K562 (cell line): Measurements from ENCODE around the gene TMEM81. TPM values are rescaled to one million over a fixed set of nuclear protein-coding genes. Genes with fewer than 3 reads are reported as not detected.

Experiments
- ATAC-seq: fragments of 200-7000 bp; cut with Tn5 transposase; 3 replicates; pipeline ENCODE4 v1.9.1; 2020; ENCODE audit warnings: moderate library complexity
- BruUV-seq: library from RNA; stranded (reverse); fragments of 400-500 nt; replicated peaks from 2 replicates; lab custom pipeline; 2021; lab: Mats Ljungman, UMichigan
- CTCF ChIA-PET: fragments of 300-600 bp; formaldehyde crosslinking; extraction: SDS; loops from one replicate; lab custom pipeline; 2021; ENCODE audit warnings: low intra/inter-chr PET ratio; lab: Yijun Ruan, JAX
- POLR2A ChIA-PET: fragments of 300-600, 350-650 bp; sonication (Branson Sonifier 250); formaldehyde crosslinking; extraction: SDS; loops from one replicate; lab custom pipeline; 2021; ENCODE audit warnings: antibody characterized with exemption, inconsistent platforms; lab: Yijun Ruan, JAX
- DNase-seq, 4 experiments: peaks; one replicate each; pipeline versions ENCODE4 v3.0.0 to v3.0.0-alpha.2; 2011 to 2018; ENCODE audit warnings: low spot score in 3 of 4, mixed read lengths in 3 of 4; ENCODE audit errors: extremely low read depth in 1 of 4
- FAIRE-seq: peaks from 2 replicates; lab custom pipeline; 2011; peaks lifted over from hg19 to GRCh38; lab: Jason Lieb, UNC
- H2AFZ ChIP-seq: 2 replicates; pipeline ENCODE4 v1.6.0; 2011; ENCODE audit warnings: low read depth, low read length, control low read depth, inconsistent platforms
- H3K27ac ChIP-seq: fragments of 200-600 bp; 3 replicates; pipeline ENCODE4 v1.8.0; 2011; ENCODE audit warnings: low read depth, mild to moderate bottlenecking, control low read depth, inconsistent platforms, low read length, moderate library complexity, mixed read lengths; ENCODE audit errors: extremely low read depth
- H3K27me3 ChIP-seq, 2 experiments: fragments of 300-600 bp in 1 of 2; 2 replicates in 1 of 2; 3 replicates in 1 of 2; pipeline versions ENCODE4 v1.6.0 to v1.8.0; 2011; ENCODE audit warnings: inconsistent platforms in 2 of 2, low read length in 2 of 2, mild to moderate bottlenecking in 1 of 2, mixed read lengths in 1 of 2, moderate library complexity in 1 of 2; ENCODE audit not compliant: control insufficient read depth in 2 of 2, insufficient read depth in 2 of 2
- H3K36me3 ChIP-seq: fragments of 300-600 bp; 3 replicates; pipeline ENCODE4 v1.8.0; 2011; ENCODE audit warnings: mild to moderate bottlenecking, low read length, inconsistent platforms; ENCODE audit not compliant: control insufficient read depth, insufficient read depth
- H3K4me1 ChIP-seq, 2 experiments: fragments of 200-600 bp in 1 of 2; replicated peaks in 1 of 2; 2 replicates in 1 of 2; 3 replicates in 1 of 2; pipeline versions ENCODE4 v1.5.1 to v1.8.0; 2011; ENCODE audit warnings: inconsistent platforms in 2 of 2, low read length in 2 of 2, mild to moderate bottlenecking in 1 of 2, mixed read lengths in 1 of 2, moderate library complexity in 1 of 2; ENCODE audit not compliant: control insufficient read depth in 2 of 2, insufficient read depth in 2 of 2
- H3K4me2 ChIP-seq: 2 replicates; pipeline ENCODE4 v1.6.1; 2011; ENCODE audit warnings: low read length, control low read depth, inconsistent platforms, mixed read lengths; ENCODE audit not compliant: insufficient read depth
- H3K4me3 ChIP-seq: fragments of 200-600 bp; sonication (generic), shearing (Covaris generic); 2 replicates; pipeline ENCODE4 v1.5.1; 2016; ENCODE audit warnings: control low read depth, inconsistent platforms
- H3K79me2 ChIP-seq: fragments of 200-600 bp; 3 replicates; pipeline ENCODE4 v1.8.0; 2011; ENCODE audit warnings: low read length, inconsistent platforms; ENCODE audit not compliant: control insufficient read depth, insufficient read depth
- H3K9ac ChIP-seq, 2 experiments: 2 replicates each; pipeline versions ENCODE4 v1.6.0 to v1.6.1; 2011; ENCODE audit warnings: low read depth in 2 of 2, low read length in 2 of 2, control low read depth in 1 of 2, inconsistent platforms in 1 of 2, mild to moderate bottlenecking in 1 of 2, mixed read lengths in 1 of 2; ENCODE audit not compliant: insufficient read depth in 1 of 2
- H3K9me1 ChIP-seq: one replicate; pipeline ENCODE4 v1.6.0; 2011; ENCODE audit warnings: inconsistent platforms, mild to moderate bottlenecking, low read length, moderate library complexity; ENCODE audit not compliant: control insufficient read depth, insufficient read depth
- H3K9me3 ChIP-seq: replicated peaks from 2 replicates; pipeline ENCODE4 v1.5.1; 2011; ENCODE audit warnings: low read depth, low read length, inconsistent platforms; ENCODE audit not compliant: control insufficient read depth, insufficient read depth
- H4K20me1 ChIP-seq: replicated peaks from 2 replicates; pipeline ENCODE4 v1.6.1; 2011; ENCODE audit warnings: low read length, inconsistent platforms, mixed read lengths; ENCODE audit not compliant: control insufficient read depth, insufficient read depth
- CEBPG ChIP-seq, 3 experiments: fragments of 200-800 bp in 1 of 3; sonication (Bioruptor generic) in 1 of 3; sonication (generic) in 1 of 3; formaldehyde crosslinking in 1 of 3; IDR thresholded peaks in 2 of 3; conservative IDR thresholded peaks in 1 of 3; 2 replicates each; pipeline versions ENCODE4 v1.6.1 to v1.8.0; 2016 to 2022; ENCODE audit warnings: missing compliant biosample characterization in 2 of 3, missing genetic modification characterization in 2 of 3, mild to moderate bottlenecking in 1 of 3, missing genetic modification reagents in 1 of 3
- RBM25 ChIP-seq: fragments of 200-400 bp; formaldehyde crosslinking; IDR thresholded peaks from 2 replicates; pipeline ENCODE4 v1.6.1; 2018; ENCODE audit warnings: low read length, low read depth, moderate library complexity; ENCODE audit not compliant: severe bottlenecking
- SMC3 ChIP-seq: conservative IDR thresholded peaks from 2 replicates; pipeline ENCODE4 v1.6.1; 2011; ENCODE audit warnings: low read depth, low read length, improper control_type of control experiment; ENCODE audit not compliant: insufficient read depth
- XRCC4 ChIP-seq: IDR thresholded peaks from one replicate; pipeline ENCODE4 v1.6.1; 2011; ENCODE audit not compliant: insufficient read depth, insufficient read length; ENCODE audit errors: extremely low read depth
- ZFP36 ChIP-seq: fragments of 150-350 bp; IDR thresholded peaks from 2 replicates; pipeline ENCODE4 v1.6.1; 2018; ENCODE audit warnings: low read length, low read depth; ENCODE audit not compliant: partially characterized antibody
- WGBS: fragments of 100-300 bp; shearing (Covaris generic); methylation state at CpG from one replicate; pipeline ENCODE4 v1.1.6; 2016; ENCODE audit warnings: low coverage, mixed read lengths; ENCODE audit not compliant: insufficient coverage; ENCODE audit errors: missing lambda C conversion rate; 5-methylcytosine and 5-hydroxymethylcytosine counted together
- in situ Hi-C: fragments of 300-500 bp; cut with MboI; formaldehyde crosslinking; loops from 4 replicates; pipeline ENCODE4 v1.15.0; 2018; ENCODE audit warnings: inconsistent platforms, mixed read lengths
- intact Hi-C: fragments of 100-400 bp; cut with micrococcal nuclease; formaldehyde crosslinking; loops from 2 replicates; pipeline ENCODE4 v1.14.2; 2022
- polyA plus RNA-seq, 8 experiments: library from polyadenylated mRNA; depleted of rRNA in 4 of 8; stranded (reverse) in 5 of 8; unstranded in 3 of 8; fragments of >200 nt; fragmentation: Nextera tagmentation in 2 of 8; fragmentation: Illumina TruSeq in 1 of 8; extraction: Ambion mirVana in 2 of 8; extraction: Trizol in 1 of 8; gene quantifications; 2 replicates each; pipeline versions ENCODE4 v1.2.1 to v1.2.3, GENCODE V29; 2011 to 2014; ENCODE audit warnings: inconsistent platforms in 1 of 8, missing spikeins in 1 of 8
- total RNA-seq, 7 experiments: library from RNA; depleted of rRNA in 6 of 7; stranded (reverse); fragments of >200 nt in 6 of 7; fragmentation: Illumina TruSeq in 2 of 7; extraction: Trizol in 2 of 7; gene quantifications; 2 replicates each; pipeline versions ENCODE4 v1.2.1 to v1.2.3, GENCODE V29; 2011 to 2021; ENCODE audit warnings: low replicate concordance in 1 of 7

The TMEM81 gene
- total and polyA plus RNA-seq, 9 of the 15 experiments (the other 6 are each of a cell fraction or from before 2014, with no cell fraction given), result 3.2 to 6.1 (median 4.4) TPM

GRCh38 chr1:205068457-205069040 is 15.7 kb downstream of the TMEM81 start:
- in situ Hi-C loops, result no loop called here
- no peak overlapping the region for H2AFZ ChIP-seq
- no peak overlapping the region for H3K9ac ChIP-seq
- 5% methylated on average over 2 of the region's 2 CpGs for WGBS
- no peaks in the 10 kb centered on the region for H3K9me3 ChIP-seq
- H3K27ac ChIP-seq, result no peak overlapping the region
- H3K27me3 ChIP-seq, result peaks cover 59 to 91% of the 10 kb centered on the region in 2 experiments
- DNase-seq (no peak), FAIRE-seq (peak; percentile 48), ATAC-seq (no peak)
- H3K9me1 ChIP-seq, result no peaks in the 10 kb centered on the region
- intact Hi-C loops, result loop anchor here (10.0 kb wide), 1 partner anchor 264 kb away; no protein-coding TSS in a partner anchor
- no peak overlapping the region for H3K4me3 ChIP-seq
- ChIA-PET CTCF (no interaction called here), POLR2A (interaction anchor here (0.6 to 1.7 kb wide), 4 partner anchors 8 to 1638 kb away, joined by 3 to 4 read pairs (median 3); no protein-coding TSS in a partner anchor)
- no peaks in the 10 kb centered on the region for H3K36me3 ChIP-seq
- H3K4me2 ChIP-seq, result no peak overlapping the region
- BruUV-seq, result no TSS peak
- H3K4me1 ChIP-seq, result peaks cover 0 to 24% of the 10 kb centered on the region in 2 experiments; a peak in 3 of 5 replicates
- H4K20me1 ChIP-seq, result peaks cover 7% of the 10 kb centered on the region; the same call in 1 of the 2 replicates
- TF ChIP-seq SMC3, result no peak
- peak; percentile 75 for TF ChIP-seq RBM25
- TF ChIP-seq ZFP36, result peak; percentile 53
- TF ChIP-seq CEBPG (CRISPR knock-in tag; IDR thresholded peaks at IDR 0.05), result no peak
- no peak for TF ChIP-seq CEBPG (tag; conservative IDR thresholded peaks at IDR 0.05 in 1 of 2, IDR thresholded peaks at IDR 0.05 in 1 of 2)
- TF ChIP-seq XRCC4, result no peak
- H3K79me2 ChIP-seq, result no peaks in the 10 kb centered on the region
